Lung (tissue), 12 donors: ENCODE results near the gene AP1G2. TPM values are rescaled to one million over a fixed set of nuclear protein-coding genes. Genes with fewer than 3 reads are reported as not detected.

ENCODE experiments used
- ATAC-seq: fragments of 200-7000 bp; cut with Tn5 transposase; one replicate; pipeline ENCODE4 v1.9.1; 2020; ENCODE audit warnings: moderate number of reproducible peaks; ENCODE audit not compliant: insufficient read depth, low FRiP score
- DNase-seq, 3 donors: peaks; one replicate each; pipeline ENCODE4 v3.0.0-alpha.2; 2013 to 2017
- H3K27ac ChIP-seq, 2 donors: one replicate each; pipeline ENCODE4 v1.5.1; 2013; ENCODE audit warnings: mild to moderate bottlenecking in 2 of 2, moderate library complexity in 2 of 2, control low read depth in 1 of 2, inconsistent platforms in 1 of 2, low read depth in 1 of 2, low read length in 1 of 2
- H3K27me3 ChIP-seq, 3 donors: one replicate each; pipeline ENCODE4 v1.5.1; 2013; ENCODE audit warnings: low read length in 2 of 3; ENCODE audit not compliant: control insufficient read depth in 3 of 3, insufficient read depth in 3 of 3
- H3K36me3 ChIP-seq, 4 donors: one replicate each; pipeline ENCODE4 v1.5.1; 2013; ENCODE audit warnings: low read length in 4 of 4, mild to moderate bottlenecking in 1 of 4, moderate library complexity in 1 of 4; ENCODE audit not compliant: control insufficient read depth in 4 of 4, insufficient read depth in 4 of 4
- H3K4me1 ChIP-seq, 5 donors: one replicate each; pipeline ENCODE4 v1.5.1; 2013; ENCODE audit warnings: low read length in 5 of 5, mild to moderate bottlenecking in 2 of 5, moderate library complexity in 1 of 5; ENCODE audit not compliant: control insufficient read depth in 5 of 5, insufficient read depth in 5 of 5
- H3K4me3 ChIP-seq: one replicate; pipeline ENCODE4 v1.5.1; 2013; ENCODE audit warnings: mild to moderate bottlenecking, control low read depth, moderate library complexity
- H3K9ac ChIP-seq, 2 donors: one replicate each; pipeline ENCODE4 v1.5.1; 2013; ENCODE audit warnings: low read length in 2 of 2, control low read depth in 1 of 2; ENCODE audit not compliant: insufficient read depth in 1 of 2
- H3K9me3 ChIP-seq, 4 donors: one replicate each; pipeline ENCODE4 v1.5.1; 2013; ENCODE audit warnings: low read length in 3 of 4, mild to moderate bottlenecking in 1 of 4, moderate library complexity in 1 of 4; ENCODE audit not compliant: control insufficient read depth in 4 of 4, insufficient read depth in 3 of 4
- WGBS, 2 donors: extraction: QIAGEN DNeasy Blood & Tissue Kit; methylation state at CpG; one replicate each; pipeline ENCODE4 v1.1.7; 2013; 5-methylcytosine and 5-hydroxymethylcytosine counted together
- polyA plus RNA-seq, 2 donors: library from polyadenylated mRNA; stranded (reverse); fragments of 200-250 nt; gene quantifications; one replicate each; pipeline ENCODE4 v1.2.1, GENCODE V29; 2013
- total RNA-seq, 2 donors: library from RNA; depleted of rRNA in 1 of 2; stranded (reverse); fragments of >200 nt in 1 of 2; gene quantifications; one replicate each; pipeline ENCODE4 v1.2.1, GENCODE V29; 2014 to 2021
- TF ChIP-seq, protein P1 (sequence below): IDR thresholded peaks from 2 replicates; pipeline ENCODE4 v1.5.1; 2012; ENCODE audit warnings: mild to moderate bottlenecking; ENCODE audit errors: control extremely low read depth, extremely low read depth
- donor health status: control.
- donor health status: control.
- donor health status: Bipolar disorder and iron deficiency.
- donor health status: healthy.
- donor health status: DM: yes; HTN: yes; CAD: no.

Gene AP1G2
- total and polyA plus RNA-seq, 4 donors, result 48.0 to 106 (median 81.8) TPM

DNA sequence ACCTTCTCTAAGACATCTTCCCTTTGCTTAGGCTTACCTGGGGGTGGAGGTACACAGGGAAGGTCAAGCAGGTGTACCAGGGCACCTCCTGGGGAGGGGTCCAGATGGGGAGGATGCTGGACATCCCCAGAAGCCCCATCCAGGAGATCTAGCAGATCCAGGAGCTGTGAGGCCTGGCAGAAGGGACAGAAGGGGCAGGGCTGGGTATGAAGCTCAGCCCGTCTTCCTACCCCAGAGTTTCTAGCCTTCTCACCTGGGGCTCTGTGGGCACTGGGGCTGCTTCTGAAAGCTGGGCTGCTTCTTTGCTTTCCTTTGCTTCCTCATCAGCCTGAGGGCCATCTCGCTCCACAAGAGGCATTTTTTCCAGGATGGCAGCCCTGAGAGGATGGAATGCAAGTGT lies 6.3 kb downstream of the AP1G2 start:
- H3K27ac ChIP-seq, result peak overlapping the region in 1 of 2 donors; percentile 26
- no peak for ATAC-seq
- no peak overlapping the region for H3K4me3 ChIP-seq
- no peak for DNase-seq
- H3K27me3 ChIP-seq, result no peaks in the 10 kb centered on the region
- WGBS, 2 donors, result 88 to 100% methylated on average over 2 of the region's 2 CpGs
- peaks cover 0 to 10% (median 4%) of the 10 kb centered on the region in 5 donors for H3K4me1 ChIP-seq
- TF ChIP-seq, protein P1, sequence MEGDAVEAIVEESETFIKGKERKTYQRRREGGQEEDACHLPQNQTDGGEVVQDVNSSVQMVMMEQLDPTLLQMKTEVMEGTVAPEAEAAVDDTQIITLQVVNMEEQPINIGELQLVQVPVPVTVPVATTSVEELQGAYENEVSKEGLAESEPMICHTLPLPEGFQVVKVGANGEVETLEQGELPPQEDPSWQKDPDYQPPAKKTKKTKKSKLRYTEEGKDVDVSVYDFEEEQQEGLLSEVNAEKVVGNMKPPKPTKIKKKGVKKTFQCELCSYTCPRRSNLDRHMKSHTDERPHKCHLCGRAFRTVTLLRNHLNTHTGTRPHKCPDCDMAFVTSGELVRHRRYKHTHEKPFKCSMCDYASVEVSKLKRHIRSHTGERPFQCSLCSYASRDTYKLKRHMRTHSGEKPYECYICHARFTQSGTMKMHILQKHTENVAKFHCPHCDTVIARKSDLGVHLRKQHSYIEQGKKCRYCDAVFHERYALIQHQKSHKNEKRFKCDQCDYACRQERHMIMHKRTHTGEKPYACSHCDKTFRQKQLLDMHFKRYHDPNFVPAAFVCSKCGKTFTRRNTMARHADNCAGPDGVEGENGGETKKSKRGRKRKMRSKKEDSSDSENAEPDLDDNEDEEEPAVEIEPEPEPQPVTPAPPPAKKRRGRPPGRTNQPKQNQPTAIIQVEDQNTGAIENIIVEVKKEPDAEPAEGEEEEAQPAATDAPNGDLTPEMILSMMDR, result no peak
- H3K9ac ChIP-seq, result no peak overlapping the region
- H3K9me3 ChIP-seq, result no peaks in the 10 kb centered on the region
- peaks cover 0 to 32% (median 19%) of the 10 kb centered on the region in 4 donors for H3K36me3 ChIP-seq

- no peak overlapping the region for H3K27ac ChIP-seq
- 92 to 96% methylated on average over 3 of the region's 3 CpGs for WGBS, 2 donors
- H3K36me3 ChIP-seq, result peaks cover 0 to 32% (median 19%) of the 10 kb centered on the region in 4 donors
- TF ChIP-seq, protein P1, result no peak
- H3K9me3 ChIP-seq, result no peaks in the 10 kb centered on the region
- no peak overlapping the region for H3K9ac ChIP-seq
- H3K27me3 ChIP-seq, result no peaks in the 10 kb centered on the region
- DNase-seq (no peak), ATAC-seq (no peak)
- H3K4me3 ChIP-seq, result no peak overlapping the region
- peaks cover 0 to 10% (median 4%) of the 10 kb centered on the region in 5 donors for H3K4me1 ChIP-seq
These were observed 7.6 kb downstream of the AP1G2 start for GRCh38 chr14:23559926-23560520.

- H3K4me1 ChIP-seq, result peaks cover 0 to 10% (median 4%) of the 10 kb centered on the region in 5 donors
- 80 to 82% methylated on average over 21 of the region's 21 CpGs for WGBS, 2 donors
- peak in 1 of 3 donors; percentile 33 for DNase-seq
These were observed 8.3 kb downstream of the AP1G2 start for GRCh38 chr14:23559010-23559925.

More at GRCh38 chr14:23559010-23559925, 8.3 kb downstream of the AP1G2 start:
- TF ChIP-seq, protein P1, result peak; percentile 45
- H3K9me3 ChIP-seq, result no peaks in the 10 kb centered on the region
- H3K27me3 ChIP-seq, result no peaks in the 10 kb centered on the region
- no peak for ATAC-seq
- H3K36me3 ChIP-seq, result peaks cover 0 to 29% (median 19%) of the 10 kb centered on the region in 4 donors
- no peak overlapping the region for H3K9ac ChIP-seq
- no peak overlapping the region for H3K27ac ChIP-seq
- H3K4me3 ChIP-seq, result no peak overlapping the region
